SK-N-SH (cell line): Measurements from ENCODE around the gene PHAF1. TPM values are rescaled to one million over a fixed set of nuclear protein-coding genes. Genes with fewer than 3 reads are reported as not detected.

Experiments
- CTCF ChIA-PET: fragments of 300-600, 350-600 bp; formaldehyde crosslinking; extraction: SDS; loops from one replicate; lab custom pipeline; 2021; lab: Yijun Ruan, JAX
- POLR2A ChIA-PET: fragments of 350-600 bp; sonication (Branson Sonifier 250); formaldehyde crosslinking; extraction: SDS; loops from one replicate; lab custom pipeline; 2020; ENCODE audit warnings: antibody characterized with exemption, inconsistent platforms; lab: Yijun Ruan, JAX
- DNase-seq: peaks from one replicate; pipeline ENCODE4 v3.0.0; 2012
- H2AFZ ChIP-seq: fragments of 200-600 bp; sonication (generic); 2 replicates; pipeline ENCODE4 v1.8.1; 2016; ENCODE audit warnings: antibody characterized with exemption, mild to moderate bottlenecking, low read depth
- H3F3A ChIP-seq: fragments of 200-600 bp; sonication (generic); replicated peaks from 2 replicates; pipeline ENCODE3; 2016; ENCODE audit warnings: antibody characterized with exemption, mild to moderate bottlenecking; ENCODE audit not compliant: insufficient read depth
- H3K27ac ChIP-seq, 2 experiments: fragments of 200-500 bp in 1 of 2; fragments of 200-600 bp in 1 of 2; sonication (Bioruptor generic) in 1 of 2; sonication (generic), shearing (Covaris generic) in 1 of 2; 2 replicates each; pipeline versions ENCODE4 v1.5.1 to v1.6.1; 2014 to 2016; ENCODE audit warnings: low read depth in 2 of 2, inconsistent platforms in 1 of 2, low read length in 1 of 2, mild to moderate bottlenecking in 1 of 2, mixed read lengths in 1 of 2
- H3K27me3 ChIP-seq: fragments of 200-600 bp; sonication (generic), shearing (Covaris generic); 2 replicates; pipeline ENCODE4 v1.6.1; 2016; ENCODE audit warnings: mixed run types; ENCODE audit not compliant: insufficient read depth
- H3K36me3 ChIP-seq, 2 experiments: fragments of 200-500 bp in 1 of 2; fragments of 200-600 bp in 1 of 2; sonication (Bioruptor generic) in 1 of 2; sonication (generic) in 1 of 2; replicated peaks in 1 of 2; 2 replicates each; pipeline versions ENCODE3 to v1.5.1; 2014 to 2016; ENCODE audit warnings: low read length in 1 of 2, mild to moderate bottlenecking in 1 of 2; ENCODE audit not compliant: insufficient read depth in 2 of 2, control insufficient read depth in 1 of 2
- H3K4me1 ChIP-seq, 2 experiments: fragments of 200-500 bp in 1 of 2; fragments of 200-600 bp in 1 of 2; sonication (Bioruptor generic) in 1 of 2; sonication (generic), shearing (Covaris generic) in 1 of 2; 2 replicates each; pipeline versions ENCODE4 v1.5.1 to v1.6.1; 2014 to 2016; ENCODE audit warnings: low read depth in 1 of 2, low read length in 1 of 2, mixed run types in 1 of 2; ENCODE audit not compliant: insufficient read depth in 2 of 2, control insufficient read depth in 1 of 2
- H3K4me2 ChIP-seq: fragments of 200-600 bp; sonication (generic), shearing (Covaris generic); 2 replicates; pipeline ENCODE4 v1.6.1; 2017; ENCODE audit warnings: mixed run types
- H3K4me3 ChIP-seq, 2 experiments: fragments of 200-500 bp in 1 of 2; fragments of 200-600 bp in 1 of 2; sonication (Bioruptor generic) in 1 of 2; sonication (generic), shearing (Covaris generic) in 1 of 2; 2 replicates each; pipeline versions ENCODE4 v1.5.1 to v1.8.1; 2014 to 2016; ENCODE audit warnings: low read depth in 2 of 2, inconsistent platforms in 1 of 2, low read length in 1 of 2, mild to moderate bottlenecking in 1 of 2, mixed read lengths in 1 of 2, moderate library complexity in 1 of 2
- H3K79me2 ChIP-seq: fragments of 200-600 bp; sonication (generic); 2 replicates; pipeline ENCODE4 v1.8.1; 2017; ENCODE audit warnings: mild to moderate bottlenecking; ENCODE audit not compliant: insufficient read depth
- H3K9ac ChIP-seq: fragments of 200-600 bp; sonication (generic); 2 replicates; pipeline ENCODE4 v1.6.1; 2017; ENCODE audit warnings: mixed run types
- H3K9me2 ChIP-seq: fragments of 200-600 bp; sonication (generic); 2 replicates; pipeline ENCODE4 v1.6.1; 2017; ENCODE audit warnings: mixed run types
- H3K9me3 ChIP-seq: fragments of 200-600 bp; sonication (generic); 2 replicates; pipeline ENCODE4 v1.6.1; 2017; ENCODE audit warnings: mixed run types, mild to moderate bottlenecking, moderate library complexity
- H4K20me1 ChIP-seq: fragments of 200-600 bp; sonication (generic); 2 replicates; pipeline ENCODE4 v1.6.1; 2017; ENCODE audit warnings: mild to moderate bottlenecking, mixed run types; ENCODE audit not compliant: insufficient read depth
- ELF1 ChIP-seq: IDR thresholded peaks from 2 replicates; pipeline ENCODE4 v1.4.0; 2012
- JUND ChIP-seq: IDR thresholded peaks from 2 replicates; pipeline ENCODE4 v1.4.0; 2012
- MXI1 ChIP-seq: IDR thresholded peaks from 2 replicates; pipeline ENCODE4 v1.6.1; 2012; ENCODE audit warnings: mild to moderate bottlenecking, low read depth, low read length, improper control_type of control experiment
- SIN3A ChIP-seq: IDR thresholded peaks from 2 replicates; pipeline ENCODE4 v1.6.1; 2012; ENCODE audit warnings: low read depth, mild to moderate bottlenecking, low read length, moderate library complexity, borderline replicate concordance
- WGBS: methylation state at CpG from one replicate; pipeline ENCODE4 v1.1.6; 2017; ENCODE audit warnings: low lambda C conversion rate; 5-methylcytosine and 5-hydroxymethylcytosine counted together
- polyA plus RNA-seq, 3 experiments: library from polyadenylated mRNA; depleted of rRNA; stranded (reverse); fragments of >200 nt; gene quantifications; 2 replicates each; pipeline ENCODE4 v1.2.3, GENCODE V29; 2012
- TF ChIP-seq, protein P1 (sequence below): IDR thresholded peaks from 2 replicates; pipeline ENCODE4 v1.6.1; 2012; ENCODE audit warnings: mild to moderate bottlenecking, low read depth, low read length, moderate library complexity
- TF ChIP-seq, protein P2 (sequence below): IDR thresholded peaks from 2 replicates; pipeline ENCODE4 v1.4.0; 2012; ENCODE audit warnings: low read depth, borderline replicate concordance

PHAF1 gene
- polyA plus RNA-seq, 1 of the 3 experiments (the other 2 are of a cell fraction): 17.3 TPM

DNA sequence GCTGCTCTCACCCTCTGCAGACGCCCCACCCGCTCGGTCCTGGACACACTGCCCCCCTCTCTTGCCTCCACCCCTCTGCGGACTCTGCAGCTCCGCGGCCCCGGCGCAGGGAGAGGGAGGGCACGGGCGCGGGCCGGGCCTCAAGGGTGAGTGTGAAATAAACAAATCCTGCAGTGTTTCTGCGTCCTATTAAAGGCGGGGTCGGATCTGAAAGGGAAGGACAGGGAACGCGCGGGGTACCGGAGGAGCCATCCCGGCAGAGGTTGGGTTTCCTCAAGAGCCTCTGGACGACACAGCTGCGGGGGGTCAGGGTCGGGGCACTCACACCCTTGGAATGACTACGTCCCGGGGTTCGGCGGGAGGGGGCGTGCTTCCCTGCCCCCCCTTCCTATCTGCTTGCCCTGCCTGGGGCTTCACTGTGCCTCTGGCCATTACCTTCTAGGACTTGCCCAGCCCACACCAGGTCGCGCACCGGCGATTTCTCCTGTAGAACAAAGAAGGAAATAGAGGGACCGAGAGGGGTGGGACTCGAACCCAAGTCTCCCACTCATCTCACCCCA lies 54.3 kb downstream of the PHAF1 start (continued):
- TF ChIP-seq, protein P1, sequence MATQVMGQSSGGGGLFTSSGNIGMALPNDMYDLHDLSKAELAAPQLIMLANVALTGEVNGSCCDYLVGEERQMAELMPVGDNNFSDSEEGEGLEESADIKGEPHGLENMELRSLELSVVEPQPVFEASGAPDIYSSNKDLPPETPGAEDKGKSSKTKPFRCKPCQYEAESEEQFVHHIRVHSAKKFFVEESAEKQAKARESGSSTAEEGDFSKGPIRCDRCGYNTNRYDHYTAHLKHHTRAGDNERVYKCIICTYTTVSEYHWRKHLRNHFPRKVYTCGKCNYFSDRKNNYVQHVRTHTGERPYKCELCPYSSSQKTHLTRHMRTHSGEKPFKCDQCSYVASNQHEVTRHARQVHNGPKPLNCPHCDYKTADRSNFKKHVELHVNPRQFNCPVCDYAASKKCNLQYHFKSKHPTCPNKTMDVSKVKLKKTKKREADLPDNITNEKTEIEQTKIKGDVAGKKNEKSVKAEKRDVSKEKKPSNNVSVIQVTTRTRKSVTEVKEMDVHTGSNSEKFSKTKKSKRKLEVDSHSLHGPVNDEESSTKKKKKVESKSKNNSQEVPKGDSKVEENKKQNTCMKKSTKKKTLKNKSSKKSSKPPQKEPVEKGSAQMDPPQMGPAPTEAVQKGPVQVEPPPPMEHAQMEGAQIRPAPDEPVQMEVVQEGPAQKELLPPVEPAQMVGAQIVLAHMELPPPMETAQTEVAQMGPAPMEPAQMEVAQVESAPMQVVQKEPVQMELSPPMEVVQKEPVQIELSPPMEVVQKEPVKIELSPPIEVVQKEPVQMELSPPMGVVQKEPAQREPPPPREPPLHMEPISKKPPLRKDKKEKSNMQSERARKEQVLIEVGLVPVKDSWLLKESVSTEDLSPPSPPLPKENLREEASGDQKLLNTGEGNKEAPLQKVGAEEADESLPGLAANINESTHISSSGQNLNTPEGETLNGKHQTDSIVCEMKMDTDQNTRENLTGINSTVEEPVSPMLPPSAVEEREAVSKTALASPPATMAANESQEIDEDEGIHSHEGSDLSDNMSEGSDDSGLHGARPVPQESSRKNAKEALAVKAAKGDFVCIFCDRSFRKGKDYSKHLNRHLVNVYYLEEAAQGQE: no peak
- TF ChIP-seq, protein P2, sequence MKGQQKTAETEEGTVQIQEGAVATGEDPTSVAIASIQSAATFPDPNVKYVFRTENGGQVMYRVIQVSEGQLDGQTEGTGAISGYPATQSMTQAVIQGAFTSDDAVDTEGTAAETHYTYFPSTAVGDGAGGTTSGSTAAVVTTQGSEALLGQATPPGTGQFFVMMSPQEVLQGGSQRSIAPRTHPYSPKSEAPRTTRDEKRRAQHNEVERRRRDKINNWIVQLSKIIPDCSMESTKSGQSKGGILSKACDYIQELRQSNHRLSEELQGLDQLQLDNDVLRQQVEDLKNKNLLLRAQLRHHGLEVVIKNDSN: no peak

DNA sequence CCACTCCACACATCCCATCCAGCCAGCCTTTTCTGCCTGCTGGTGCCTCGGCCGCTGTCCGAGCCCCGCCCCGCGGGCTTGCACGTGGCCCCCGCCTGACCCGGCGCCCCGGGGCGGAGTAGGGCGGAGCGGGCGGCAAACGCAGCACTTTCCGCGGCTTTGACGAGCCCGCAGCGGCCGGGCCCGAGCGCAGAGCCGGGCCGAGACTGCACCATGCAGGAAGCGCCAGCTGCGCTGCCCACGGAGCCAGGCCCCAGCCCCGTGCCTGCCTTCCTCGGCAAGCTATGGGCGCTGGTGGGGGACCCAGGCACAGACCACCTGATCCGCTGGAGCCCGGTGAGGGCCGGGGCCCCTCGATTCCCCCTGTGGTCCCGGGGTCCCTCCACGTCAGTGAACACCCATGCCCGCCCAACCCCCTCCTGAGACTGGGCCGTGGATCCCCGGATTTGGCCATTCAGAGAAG lies 54.9 kb downstream of the PHAF1 start, which contains the start of gene HSF4:
Gene HSF4 (plus strand): TSS at position 147 of the 463 bp plus-strand sequence. CDS start 67 bp downstream, at position 214.
- H3K9ac ChIP-seq: no peak within 1 kb of the TSS
- WGBS: 23% methylated on average over 5 of the region's 41 CpGs
- H4K20me1 ChIP-seq: no peaks in the 10 kb centered on the region
- H3K9me3 ChIP-seq: no peaks in the 10 kb centered on the region
- H2AFZ ChIP-seq: no peak within 1 kb of the TSS
- peaks cover 5 to 31% of the 10 kb centered on the region in 2 experiments; a peak in 2 of 4 replicates for H3K4me1 ChIP-seq
- peak; percentile 51; the same call in 1 of the 2 replicates for TF ChIP-seq MXI1
- no peak for TF ChIP-seq ELF1
- no peak for TF ChIP-seq JUND
- TF ChIP-seq SIN3A: no peak
- H3F3A ChIP-seq: peaks cover 14% of the 10 kb centered on the region
- H3K4me2 ChIP-seq: peak within 1 kb of the TSS; percentile 15; the same call in 1 of the 2 replicates
- peak within 1 kb of the TSS in 1 of 2 experiments; percentile 49; a peak in 2 of 4 replicates for H3K4me3 ChIP-seq
- no peaks in the 10 kb centered on the region for H3K9me2 ChIP-seq
- H3K36me3 ChIP-seq: no peaks in the 10 kb centered on the region
- ChIA-PET POLR2A (interaction anchor here (1.3 to 3.9 kb wide), 2 partner anchors 10 to 20 kb away, joined by 3 to 37 read pairs; no protein-coding TSS in a partner anchor), CTCF (interaction anchor here (0.8 to 2.6 kb wide), 2 partner anchors 9 to 12 kb away, joined by 3 to 11 read pairs; no protein-coding TSS in a partner anchor)
- H3K79me2 ChIP-seq: no peaks in the 10 kb centered on the region
- H3K27ac ChIP-seq: peak within 1 kb of the TSS in 1 of 2 experiments; percentile 90; a peak in 2 of 4 replicates
- peak; percentile 81 for DNase-seq
- H3K27me3 ChIP-seq: no peaks in the 10 kb centered on the region
